ENCODE data around the gene SP5.

DNA sequence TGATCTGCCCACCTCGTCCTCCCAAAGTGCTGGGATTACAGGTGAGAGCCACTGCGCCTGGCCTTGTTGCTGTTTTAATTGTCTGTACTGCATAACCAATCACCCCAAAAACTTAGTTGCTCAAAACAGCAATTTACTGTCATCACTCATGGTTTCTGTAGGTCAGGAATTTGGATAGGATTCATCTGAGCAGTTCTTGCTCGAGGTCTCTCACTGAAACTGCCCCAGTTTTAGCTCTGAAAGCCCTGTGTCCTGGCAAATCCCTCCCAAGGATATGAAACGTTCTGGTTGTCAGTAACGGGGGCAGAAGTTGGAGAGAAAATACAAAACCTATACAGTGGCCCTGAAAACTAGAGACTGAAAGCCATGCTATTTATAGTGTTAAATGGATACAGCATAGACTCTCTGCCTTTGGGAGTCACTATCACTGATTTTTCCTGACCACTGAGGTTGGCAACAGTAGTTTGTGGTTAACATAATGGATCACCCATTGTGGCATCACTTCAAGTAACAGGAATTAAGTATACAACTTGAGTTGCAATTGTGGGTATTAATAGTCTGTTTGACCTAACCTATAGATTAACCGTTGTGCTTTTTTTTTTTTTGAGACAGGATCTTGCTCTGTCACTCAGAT, 27.9 kb downstream of the SP5 start:
- TF ChIP-seq CTCF (IDR thresholded peaks at IDR 0.05), result no peak
- TF ChIP-seq EP300 (IDR thresholded peaks at IDR 0.05), result no peak
